Epithelial cell of esophagus (primary cell): ENCODE measurements around the gene BLOC1S2.
A peak's percentile ranks its signal among the peaks of the same experiment; 100 is the strongest.
"Not testable (repeated sequence)": the region's sequence is repeated elsewhere in the genome, so short reads cannot be mapped to it uniquely, and the experiment has no call there.

Experiments
- DNase-seq: peaks from one replicate; pipeline ENCODE4 v3.0.0; 2010; ENCODE audit warnings: low read depth
- H3K4me3 ChIP-seq: 2 replicates; pipeline ENCODE4 v1.5.1; 2011; ENCODE audit warnings: mild to moderate bottlenecking, low read length, control low read depth
- TF ChIP-seq, protein P1 (sequence below): IDR thresholded peaks from 2 replicates; pipeline ENCODE4 v1.5.1; 2011; ENCODE audit warnings: low read depth, mild to moderate bottlenecking, low read length, control low read depth, inconsistent platforms; ENCODE audit not compliant: insufficient read depth; ENCODE audit errors: missing control alignments

The BLOC1S2 gene

DNA sequence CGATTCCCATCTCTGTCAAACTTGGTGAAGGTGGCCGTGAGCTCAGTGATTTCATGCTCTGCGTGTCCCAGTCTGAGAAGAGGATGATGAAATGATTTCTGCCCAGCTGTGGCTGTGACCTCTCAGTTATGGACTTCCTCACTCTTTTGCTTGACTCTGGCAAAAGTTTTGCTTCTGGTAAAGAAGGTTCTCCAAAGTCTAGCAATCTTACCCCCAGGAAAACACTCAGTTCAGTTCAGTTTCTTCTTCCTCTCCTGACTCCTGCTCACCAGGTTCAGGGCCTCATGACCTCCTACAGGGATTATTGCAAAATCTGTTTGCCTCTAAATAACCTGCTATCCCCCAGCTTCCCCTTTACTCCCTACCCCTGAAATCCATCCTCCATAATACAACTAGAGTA lies 4.9 kb upstream of the BLOC1S2 start:
- TF ChIP-seq, protein P1, sequence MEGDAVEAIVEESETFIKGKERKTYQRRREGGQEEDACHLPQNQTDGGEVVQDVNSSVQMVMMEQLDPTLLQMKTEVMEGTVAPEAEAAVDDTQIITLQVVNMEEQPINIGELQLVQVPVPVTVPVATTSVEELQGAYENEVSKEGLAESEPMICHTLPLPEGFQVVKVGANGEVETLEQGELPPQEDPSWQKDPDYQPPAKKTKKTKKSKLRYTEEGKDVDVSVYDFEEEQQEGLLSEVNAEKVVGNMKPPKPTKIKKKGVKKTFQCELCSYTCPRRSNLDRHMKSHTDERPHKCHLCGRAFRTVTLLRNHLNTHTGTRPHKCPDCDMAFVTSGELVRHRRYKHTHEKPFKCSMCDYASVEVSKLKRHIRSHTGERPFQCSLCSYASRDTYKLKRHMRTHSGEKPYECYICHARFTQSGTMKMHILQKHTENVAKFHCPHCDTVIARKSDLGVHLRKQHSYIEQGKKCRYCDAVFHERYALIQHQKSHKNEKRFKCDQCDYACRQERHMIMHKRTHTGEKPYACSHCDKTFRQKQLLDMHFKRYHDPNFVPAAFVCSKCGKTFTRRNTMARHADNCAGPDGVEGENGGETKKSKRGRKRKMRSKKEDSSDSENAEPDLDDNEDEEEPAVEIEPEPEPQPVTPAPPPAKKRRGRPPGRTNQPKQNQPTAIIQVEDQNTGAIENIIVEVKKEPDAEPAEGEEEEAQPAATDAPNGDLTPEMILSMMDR = no peak
- DNase-seq = no peak

DNA sequence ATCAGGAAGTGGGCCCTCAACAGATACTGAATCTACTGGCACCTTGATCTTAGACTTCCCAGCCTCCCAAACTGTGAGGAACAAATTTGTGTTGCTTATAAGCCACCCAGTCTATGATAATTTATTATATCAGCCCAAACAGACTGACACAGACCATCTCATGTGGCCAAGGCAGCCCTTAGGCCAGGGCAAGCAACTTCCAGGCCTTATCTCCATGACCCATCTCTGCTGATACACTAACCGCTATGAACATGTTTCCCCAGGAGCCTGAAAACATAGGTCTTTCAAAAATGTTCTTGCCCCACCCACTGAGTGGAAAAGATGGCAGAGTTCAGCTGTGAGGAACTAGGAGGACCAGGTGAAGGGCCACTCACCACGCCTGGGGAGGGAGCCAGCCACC lies 3.2 kb upstream of the BLOC1S2 start:
- TF ChIP-seq, protein P1 = no peak
- no peak overlapping the region for H3K4me3 ChIP-seq
- no peak for DNase-seq

More for the DNA sequence above, 4.9 kb upstream of the BLOC1S2 start:
- no peak overlapping the region for H3K4me3 ChIP-seq

- TF ChIP-seq, protein P1 = no peak
- H3K4me3 ChIP-seq = no peak overlapping the region
- DNase-seq = no peak
Observed at GRCh38 chr10:100288196-100288595, 1.7 kb upstream of the BLOC1S2 start.

DNA sequence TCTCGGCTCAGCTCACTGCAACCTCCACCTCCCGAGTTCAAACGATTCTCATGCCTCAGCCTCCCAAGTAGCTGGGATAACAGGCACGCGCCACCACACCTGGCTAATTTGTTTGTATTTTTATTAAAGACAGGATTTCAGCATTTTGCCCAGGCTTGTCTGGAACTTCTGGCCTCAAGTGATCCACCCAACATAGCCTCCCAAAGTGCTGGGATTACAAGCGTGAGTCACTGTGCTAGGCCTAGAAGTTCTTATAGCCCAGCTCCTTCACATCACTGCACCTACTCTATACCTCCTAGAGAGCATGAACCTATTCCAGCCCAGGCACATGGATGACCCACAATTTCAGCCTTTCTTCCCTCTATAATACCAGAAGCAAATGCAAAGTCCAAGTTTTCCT lies 1.3 kb upstream of the BLOC1S2 start:
- peak; percentile 81 for DNase-seq
- TF ChIP-seq, protein P1 = no peak
- no peak overlapping the region for H3K4me3 ChIP-seq

DNA sequence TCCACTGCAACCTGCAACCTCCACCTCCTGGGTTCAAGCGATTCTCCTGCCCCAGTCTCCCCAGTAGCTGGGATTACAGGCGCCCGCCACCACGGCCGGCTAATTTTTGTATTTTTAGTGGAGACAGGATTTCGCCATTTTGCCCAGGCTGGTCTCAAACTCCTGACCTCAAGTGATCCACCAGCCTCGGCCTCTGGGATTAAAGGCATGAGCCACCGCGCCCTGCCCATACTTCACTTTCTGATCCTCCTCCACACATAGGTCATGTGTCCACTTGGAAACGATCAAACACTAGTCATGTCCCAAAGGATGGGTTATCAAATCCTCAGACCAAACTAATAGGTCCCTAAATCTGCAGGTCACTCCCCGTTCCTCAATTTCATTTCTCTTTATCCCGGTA lies 1.2 kb downstream of the BLOC1S2 start:
- H3K4me3 ChIP-seq = peak overlapping the region; percentile 91
- not testable (repeated sequence) for DNase-seq

GRCh38 chr10:100282907-100283306 lies 3.6 kb downstream of the BLOC1S2 start:
- DNase-seq = no peak
- no peak overlapping the region for H3K4me3 ChIP-seq
- TF ChIP-seq, protein P1 = no peak

GRCh38 chr10:100276971-100277370 lies 9.5 kb downstream of the BLOC1S2 start:
- not testable (repeated sequence) for H3K4me3 ChIP-seq, DNase-seq

DNA sequence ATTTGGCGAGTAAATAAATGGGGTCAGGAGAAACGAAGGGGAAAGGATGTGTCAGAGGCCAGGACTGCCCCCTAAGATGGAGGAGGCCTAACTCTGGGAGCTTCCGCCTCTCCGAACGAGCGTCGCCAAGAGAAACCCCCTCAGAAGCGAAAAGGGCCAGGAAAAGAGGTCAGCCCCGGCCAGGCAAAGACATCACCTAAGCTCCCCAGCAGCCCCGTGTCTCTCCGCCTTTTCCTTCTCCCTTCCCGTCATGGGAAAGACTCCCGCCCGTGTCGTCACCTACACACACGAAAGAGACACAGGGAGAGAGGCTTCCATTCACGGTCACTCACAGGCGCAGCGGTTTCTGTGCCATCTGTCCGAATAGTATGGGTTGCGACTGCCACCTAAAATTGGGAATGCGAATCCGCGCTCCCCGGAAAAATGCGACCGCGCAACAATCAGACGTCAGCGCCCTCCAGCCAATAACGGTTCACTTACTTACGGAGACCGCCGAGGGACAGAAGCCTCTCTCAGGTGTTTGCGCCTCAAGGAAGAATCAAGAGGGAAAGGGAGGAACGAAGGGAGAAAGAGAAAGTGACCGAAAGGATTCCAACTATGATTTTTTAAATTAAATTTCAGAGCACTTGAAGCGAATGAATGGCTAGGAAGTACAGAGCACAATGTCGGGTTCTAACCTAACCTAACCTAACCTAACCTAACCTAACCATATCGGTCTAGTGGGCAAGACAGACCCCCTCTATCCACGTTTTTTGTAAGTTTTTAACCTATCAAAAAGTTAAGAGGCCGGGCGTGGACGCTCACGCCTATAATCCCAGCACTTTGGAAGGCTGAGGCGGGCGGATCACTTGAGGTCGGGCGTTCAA lies 19.0 kb downstream of the BLOC1S2 start, which contains the start of gene CWF19L1:
TSS of gene CWF19L1 (minus strand) at position 400 of the 866 bp plus-strand sequence. CDS start at position 355, 45 bp downstream.
- H3K4me3 ChIP-seq = peak within 1 kb of the TSS; percentile 100
- TF ChIP-seq, protein P1 = no peak
- DNase-seq = peak; percentile 92
